Prostate gland (tissue), 2 donors: Measurements from ENCODE around the gene RNMT.

Source experiments
- CTCF ChIP-seq, 4 experiments: fragments of 200-600 bp in 2 of 4; fragments of 450-650 bp in 2 of 4; sonication (generic) in 2 of 4; IDR thresholded peaks; 1 replicate in 3 of 4; 2 replicates in 1 of 4; pipeline ENCODE4 v1.5.1; 2016 to 2019; ENCODE audit warnings: antibody characterized with exemption in 4 of 4, mild to moderate bottlenecking in 2 of 4, moderate library complexity in 2 of 4
- POLR2A ChIP-seq: fragments of 450-650 bp; IDR thresholded peaks from one replicate; pipeline ENCODE4 v1.6.1; 2016; ENCODE audit warnings: antibody characterized with exemption, mild to moderate bottlenecking
- POLR2AphosphoS5 ChIP-seq: sonication (generic); formaldehyde crosslinking; IDR thresholded peaks from one replicate; pipeline ENCODE4 v1.6.1; 2017; ENCODE audit warnings: antibody characterized with exemption

- TF ChIP-seq CTCF (IDR thresholded peaks at IDR 0.05) (no peak), POLR2AphosphoS5 (no peak), POLR2A (no peak)
Observed at GRCh38 chr18:13730481-13730880, 4.0 kb downstream of the RNMT start.
